ENCODE measurements around the gene OSMR.

OSMR gene

GRCh38 chr5:38871790-38872551, 26.2 kb downstream of the OSMR start:
- DNase-seq (ENCODE audit: low spot score), result no peak

- no peak for DNase-seq (ENCODE audit: low spot score)
Observed at GRCh38 chr5:38872826-38873225, 27.0 kb downstream of the OSMR start.

GRCh38 chr5:38874948-38875456, 29.2 kb downstream of the OSMR start:
- no peak for DNase-seq (ENCODE audit: low spot score)

- no peak for DNase-seq (ENCODE audit: low spot score)
Observed at GRCh38 chr5:38878391-38879077, 32.7 kb downstream of the OSMR start.

GRCh38 chr5:38879078-38879460, 33.3 kb downstream of the OSMR start:
- DNase-seq (ENCODE audit: low spot score), result no peak

GRCh38 chr5:38883842-38884241, 38.0 kb downstream of the OSMR start:
- DNase-seq (ENCODE audit: low spot score), result no peak

- no peak for DNase-seq (ENCODE audit: low spot score)
Observed at GRCh38 chr5:38885208-38885607, 39.4 kb downstream of the OSMR start.

GRCh38 chr5:38888041-38888440, 42.2 kb downstream of the OSMR start:
- no peak for DNase-seq (ENCODE audit: low spot score)

- DNase-seq (ENCODE audit: low spot score), result no peak
Observed at GRCh38 chr5:38889424-38889823, 43.6 kb downstream of the OSMR start.

- DNase-seq (ENCODE audit: low spot score), result no peak
Observed at GRCh38 chr5:38891563-38891962, 45.8 kb downstream of the OSMR start.

GRCh38 chr5:38892363-38892762, 46.6 kb downstream of the OSMR start:
- DNase-seq (ENCODE audit: low spot score), result no peak

GRCh38 chr5:38896760-38897159, 50.9 kb downstream of the OSMR start:
- no peak for DNase-seq (ENCODE audit: low spot score)

- DNase-seq (ENCODE audit: low spot score), result no peak
Observed at GRCh38 chr5:38899936-38900335, 54.1 kb downstream of the OSMR start.

GRCh38 chr5:38905516-38905915, 59.7 kb downstream of the OSMR start:
- no peak for DNase-seq (ENCODE audit: low spot score)

GRCh38 chr5:38906503-38906902, 60.7 kb downstream of the OSMR start:
- DNase-seq (ENCODE audit: low spot score), result no peak

- no peak for DNase-seq (ENCODE audit: low spot score)
Observed at GRCh38 chr5:38911933-38912332, 66.1 kb downstream of the OSMR start.

GRCh38 chr5:38913714-38914113, 67.9 kb downstream of the OSMR start:
- no peak for DNase-seq (ENCODE audit: low spot score)

- no peak for DNase-seq (ENCODE audit: low spot score)
Observed at GRCh38 chr5:38916802-38917201, 71.0 kb downstream of the OSMR start.

- DNase-seq (ENCODE audit: low spot score), result no peak
Observed at GRCh38 chr5:38921174-38921573, 75.4 kb downstream of the OSMR start.

- DNase-seq (ENCODE audit: low spot score), result peak; percentile 68
Observed at GRCh38 chr5:38922199-38922598, 76.4 kb downstream of the OSMR start.

- DNase-seq (ENCODE audit: low spot score), result no peak
Observed at GRCh38 chr5:38923661-38924451, 78.0 kb downstream of the OSMR start.

- no peak for DNase-seq (ENCODE audit: low spot score)
Observed at GRCh38 chr5:38925154-38925925, 79.5 kb downstream of the OSMR start.
